Common myeloid progenitor, CD34-positive (primary cell): Measurements from ENCODE around the gene OR2A25.

ENCODE experiments used
- CTCF ChIA-PET: fragments of 350-600 bp; sonication (Branson Sonifier 250); formaldehyde crosslinking; loops from one replicate; lab custom pipeline; 2021; ENCODE audit warnings: antibody characterized with exemption; lab: Charles Lee
- POLR2A ChIA-PET: fragments of 350-600 bp; sonication (Branson Sonifier 250); formaldehyde crosslinking; loops from one replicate; lab custom pipeline; 2021; ENCODE audit warnings: antibody characterized with exemption; lab: Charles Lee
- DNase-seq, 3 donors: peaks; one replicate each; pipeline versions ENCODE4 v3.0.0 to v3.0.0-alpha.2; 2013
- H3K27ac ChIP-seq, 2 experiments: 1 replicate in 1 of 2; 2 replicates in 1 of 2; pipeline ENCODE4 v1.7.0; 2013; ENCODE audit warnings: inconsistent platforms in 2 of 2, low read length in 2 of 2, mild to moderate bottlenecking in 2 of 2, low read depth in 1 of 2, moderate library complexity in 1 of 2; ENCODE audit not compliant: severe bottlenecking in 2 of 2, insufficient read depth in 1 of 2, poor library complexity in 1 of 2
- H3K27me3 ChIP-seq, 5 experiments: replicated peaks in 2 of 5; 1 replicate in 3 of 5; 2 replicates in 2 of 5; pipeline versions ENCODE4 v1.6.1 to v1.7.0; 2013; ENCODE audit warnings: low read length in 4 of 5, mild to moderate bottlenecking in 2 of 5, moderate library complexity in 2 of 5, inconsistent platforms in 1 of 5; ENCODE audit not compliant: insufficient read depth in 5 of 5, control insufficient read depth in 4 of 5
- H3K36me3 ChIP-seq, 4 experiments: 1 replicate in 2 of 4; 2 replicates in 2 of 4; pipeline versions ENCODE4 v1.6.1 to v1.7.0; 2013; ENCODE audit warnings: low read length in 3 of 4, control low read depth in 1 of 4, mild to moderate bottlenecking in 1 of 4; ENCODE audit not compliant: control insufficient read depth in 4 of 4, insufficient read depth in 4 of 4
- H3K4me1 ChIP-seq, 4 experiments: 1 replicate in 3 of 4; 2 replicates in 1 of 4; pipeline versions ENCODE4 v1.6.1 to v1.7.1; 2013; ENCODE audit warnings: low read length in 3 of 4, mild to moderate bottlenecking in 3 of 4, control low read depth in 1 of 4, inconsistent platforms in 1 of 4, moderate library complexity in 1 of 4; ENCODE audit not compliant: control insufficient read depth in 4 of 4, insufficient read depth in 4 of 4; ENCODE audit errors: control extremely low read depth in 1 of 4
- H3K4me3 ChIP-seq, 7 experiments: 1 replicate in 4 of 7; 2 replicates in 3 of 7; pipeline versions ENCODE4 v1.5.1 to v1.7.0; 2013; ENCODE audit warnings: mild to moderate bottlenecking in 7 of 7, low read length in 6 of 7, moderate library complexity in 6 of 7, inconsistent platforms in 2 of 7, low read depth in 2 of 7, control low read depth in 1 of 7; ENCODE audit not compliant: insufficient read depth in 4 of 7, control insufficient read depth in 1 of 7; ENCODE audit errors: extremely low read depth in 1 of 7
- H3K9me3 ChIP-seq, 5 experiments: 1 replicate in 4 of 5; 2 replicates in 1 of 5; pipeline versions ENCODE4 v1.6.1 to v1.7.1; 2013; ENCODE audit warnings: low read length in 4 of 5, mild to moderate bottlenecking in 2 of 5, inconsistent platforms in 1 of 5, low read depth in 1 of 5, moderate library complexity in 1 of 5; ENCODE audit not compliant: control insufficient read depth in 4 of 5, insufficient read depth in 2 of 5; ENCODE audit errors: control extremely low read depth in 1 of 5
- WGBS: methylation state at CpG from one replicate; pipeline ENCODE4 v1.1.5; 2013; ENCODE audit not compliant: insufficient coverage; 5-methylcytosine and 5-hydroxymethylcytosine counted together

Gene OR2A25

GRCh38 chr7:144027974-144028373, 41.6 kb upstream of the OR2A25 start:
- H3K4me3 ChIP-seq = no peak overlapping the region
- H3K36me3 ChIP-seq = no peaks in the 10 kb centered on the region
- H3K27ac ChIP-seq = no peak overlapping the region
- POLR2A ChIA-PET = no interaction called here
- CTCF ChIA-PET = interaction anchor here (1.3 to 1.9 kb wide), 3 partner anchors 28 to 291 kb away, joined by 3 to 5 read pairs (median 4); partner anchors contain the start of gene TCAF1
- peaks cover 0 to 2% (median 0%) of the 10 kb centered on the region in 4 experiments for H3K4me1 ChIP-seq
- no peak for DNase-seq
- WGBS = no CpG with 5 or more reads among the region's 1 CpG
- H3K27me3 ChIP-seq = no peaks in the 10 kb centered on the region
- H3K9me3 ChIP-seq = no peaks in the 10 kb centered on the region

GRCh38 chr7:144028547-144028946, 41.1 kb upstream of the OR2A25 start:
- no peak overlapping the region for H3K27ac ChIP-seq
- WGBS = no CpG with 5 or more reads among the region's 3 CpGs
- POLR2A ChIA-PET = no interaction called here
- no peaks in the 10 kb centered on the region for H3K36me3 ChIP-seq
- CTCF ChIA-PET = interaction anchor here (1.9 kb wide), 1 partner anchor 292 kb away, joined by 5 read pairs; no protein-coding TSS in a partner anchor
- peaks cover 0 to 4% (median 0%) of the 10 kb centered on the region in 4 experiments for H3K4me1 ChIP-seq
- H3K9me3 ChIP-seq = no peaks in the 10 kb centered on the region
- no peak for DNase-seq
- H3K4me3 ChIP-seq = no peak overlapping the region
- H3K27me3 ChIP-seq = no peaks in the 10 kb centered on the region

- Histone ChIP-seq H3K4me3 (no peak overlapping the region), H3K4me1 (peaks cover 0 to 4% (median 0%) of the 10 kb centered on the region in 4 experiments), H3K9me3 (no peaks in the 10 kb centered on the region), H3K27me3 (no peaks in the 10 kb centered on the region), H3K27ac (no peak overlapping the region), H3K36me3 (no peaks in the 10 kb centered on the region)
- WGBS = no CpG with 5 or more reads among the region's 5 CpGs
- ChIA-PET POLR2A (no interaction called here), CTCF (interaction anchor here (0.6 to 1.2 kb wide), 2 partner anchors 10 kb away, joined by 3 to 4 read pairs; no protein-coding TSS in a partner anchor)
- DNase-seq = no peak
Observed at GRCh38 chr7:144032516-144032915, 37.1 kb upstream of the OR2A25 start.

GRCh38 chr7:144032985-144033709, 36.5 kb upstream of the OR2A25 start:
- Histone ChIP-seq H3K9me3 (no peaks in the 10 kb centered on the region), H3K27me3 (no peaks in the 10 kb centered on the region), H3K36me3 (no peaks in the 10 kb centered on the region), H3K4me1 (peaks cover 0 to 4% (median 0%) of the 10 kb centered on the region in 4 experiments), H3K27ac (no peak overlapping the region), H3K4me3 (no peak overlapping the region)
- ChIA-PET POLR2A (no interaction called here), CTCF (interaction anchor here (1.2 kb wide), 1 partner anchor 9 kb away, joined by 4 read pairs; no protein-coding TSS in a partner anchor)
- WGBS = 40% methylated on average over 1 of the region's 1 CpG
- DNase-seq = no peak

GRCh38 chr7:144035385-144035784, 34.2 kb upstream of the OR2A25 start:
- Histone ChIP-seq H3K4me1 (peaks cover 0 to 4% (median 0%) of the 10 kb centered on the region in 4 experiments), H3K27ac (no peak overlapping the region), H3K4me3 (no peak overlapping the region), H3K9me3 (no peaks in the 10 kb centered on the region), H3K27me3 (no peaks in the 10 kb centered on the region), H3K36me3 (no peaks in the 10 kb centered on the region)
- DNase-seq = no peak
- ChIA-PET POLR2A (no interaction called here), CTCF (no interaction called here)

- no peaks in the 10 kb centered on the region for H3K36me3 ChIP-seq
- H3K27me3 ChIP-seq = no peaks in the 10 kb centered on the region
- H3K27ac ChIP-seq = no peak overlapping the region
- H3K4me3 ChIP-seq = no peak overlapping the region
- DNase-seq = no peak
- peaks cover 0 to 4% (median 0%) of the 10 kb centered on the region in 4 experiments for H3K4me1 ChIP-seq
- H3K9me3 ChIP-seq = no peaks in the 10 kb centered on the region
- ChIA-PET CTCF (no interaction called here), POLR2A (no interaction called here)
- WGBS = 67% methylated on average over 1 of the region's 1 CpG
Observed at GRCh38 chr7:144036302-144036885, 33.2 kb upstream of the OR2A25 start.

GRCh38 chr7:144037414-144038035, 32.1 kb upstream of the OR2A25 start:
- POLR2A ChIA-PET = no interaction called here
- H3K4me3 ChIP-seq = no peak overlapping the region
- WGBS = no CpG with 5 or more reads among the region's 1 CpG
- no peaks in the 10 kb centered on the region for H3K27me3 ChIP-seq
- peaks cover 0 to 4% (median 0%) of the 10 kb centered on the region in 4 experiments for H3K4me1 ChIP-seq
- no peak overlapping the region for H3K27ac ChIP-seq
- no peaks in the 10 kb centered on the region for H3K9me3 ChIP-seq
- no peak for DNase-seq
- H3K36me3 ChIP-seq = no peaks in the 10 kb centered on the region
- CTCF ChIA-PET = interaction anchor here (1.6 kb wide), 1 partner anchor 11 kb away, joined by 6 read pairs; no protein-coding TSS in a partner anchor
